Stomach (tissue), 9 donors: Measurements from ENCODE around the gene CAPN2. TPM values are rescaled to one million over a fixed set of nuclear protein-coding genes. Genes with fewer than 3 reads are reported as not detected.

Experiments used
- DNase-seq, 2 donors: peaks; one replicate each; pipeline versions ENCODE4 v3.0.0 to v3.0.0-alpha.2; 2013 to 2019
- H3K27ac ChIP-seq, 5 donors: fragments of 200-600 bp in 4 of 5; sonication (generic) in 4 of 5; one replicate each; pipeline ENCODE4 v1.5.1; 2013 to 2019; ENCODE audit warnings: mild to moderate bottlenecking in 1 of 5, moderate library complexity in 1 of 5
- H3K27me3 ChIP-seq, 3 donors: fragments of 200-600 bp; sonication (generic); one replicate each; pipeline ENCODE4 v1.5.1; 2017 to 2019; ENCODE audit warnings: mixed run types in 1 of 3
- H3K36me3 ChIP-seq, 4 donors: fragments of 200-600 bp; sonication (generic); 1 replicate in 3 of 4; 2 replicates in 1 of 4; pipeline ENCODE4 v1.5.1; 2016 to 2019
- H3K4me1 ChIP-seq, 4 donors: fragments of 200-600 bp; sonication (generic); one replicate each; pipeline ENCODE4 v1.5.1; 2016 to 2019
- H3K4me3 ChIP-seq, 4 donors: fragments of 200-600 bp; sonication (generic) in 3 of 4; one replicate each; pipeline ENCODE4 v1.5.1; 2016 to 2019; ENCODE audit warnings: mild to moderate bottlenecking in 1 of 4
- H3K9me3 ChIP-seq, 4 donors: fragments of 200-600 bp; sonication (generic); one replicate each; pipeline ENCODE4 v1.5.1; 2016 to 2019
- EP300 ChIP-seq: sonication (generic); formaldehyde crosslinking; IDR thresholded peaks from one replicate; pipeline ENCODE4 v1.6.1; 2017; ENCODE audit warnings: antibody characterized with exemption
- POLR2A ChIP-seq, 4 donors: fragments of 450-650 bp; IDR thresholded peaks; one replicate each; pipeline ENCODE4 v1.6.1; 2016; ENCODE audit warnings: antibody characterized with exemption in 4 of 4, control low read depth in 2 of 4, mild to moderate bottlenecking in 1 of 4, moderate library complexity in 1 of 4
- POLR2AphosphoS5 ChIP-seq, 3 donors: sonication (generic); formaldehyde crosslinking; IDR thresholded peaks; one replicate each; pipeline ENCODE4 v1.6.1; 2016; ENCODE audit warnings: antibody characterized with exemption in 3 of 3
- WGBS, 5 donors: extraction: QIAGEN DNeasy Blood & Tissue Kit in 3 of 5; methylation state at CpG; one replicate each; pipeline versions ENCODE4 v1.1.5 to v1.1.7; 2013 to 2018; 5-methylcytosine and 5-hydroxymethylcytosine counted together
- intact Hi-C: fragments of 100-400 bp; cut with DNase I; formaldehyde crosslinking; loops from one replicate; pipeline ENCODE4 v1.15.1; 2023; ENCODE audit warnings: low total_unique reads
- polyA plus RNA-seq, 3 donors: library from polyadenylated mRNA; stranded (reverse); fragments of 200-250 nt; gene quantifications; one replicate each; pipeline ENCODE4 v1.2.3, GENCODE V29; 2013
- total RNA-seq, 5 donors: library from RNA; depleted of rRNA; stranded (reverse); fragments of >200 nt; gene quantifications; one replicate each; pipeline versions ENCODE4 v1.1.0 to v1.2.3, GENCODE V29; 2014 to 2016
- TF ChIP-seq, protein P1 (sequence below), 7 experiments: fragments of 450-650 bp in 4 of 7; fragments of 200-600 bp in 3 of 7; sonication (generic) in 3 of 7; IDR thresholded peaks; one replicate each; pipeline ENCODE4 v1.5.1; 2016 to 2019; ENCODE audit warnings: antibody characterized with exemption in 7 of 7, control low read depth in 2 of 7, mild to moderate bottlenecking in 1 of 7
- donor health status: healthy with polysubstance abuse.
- donor health status: Bipolar disorder and iron deficiency.
- donor health status: healthy.

CAPN2 gene
- total and polyA plus RNA-seq, 8 donors: 128 to 739 (median 230) TPM

DNA sequence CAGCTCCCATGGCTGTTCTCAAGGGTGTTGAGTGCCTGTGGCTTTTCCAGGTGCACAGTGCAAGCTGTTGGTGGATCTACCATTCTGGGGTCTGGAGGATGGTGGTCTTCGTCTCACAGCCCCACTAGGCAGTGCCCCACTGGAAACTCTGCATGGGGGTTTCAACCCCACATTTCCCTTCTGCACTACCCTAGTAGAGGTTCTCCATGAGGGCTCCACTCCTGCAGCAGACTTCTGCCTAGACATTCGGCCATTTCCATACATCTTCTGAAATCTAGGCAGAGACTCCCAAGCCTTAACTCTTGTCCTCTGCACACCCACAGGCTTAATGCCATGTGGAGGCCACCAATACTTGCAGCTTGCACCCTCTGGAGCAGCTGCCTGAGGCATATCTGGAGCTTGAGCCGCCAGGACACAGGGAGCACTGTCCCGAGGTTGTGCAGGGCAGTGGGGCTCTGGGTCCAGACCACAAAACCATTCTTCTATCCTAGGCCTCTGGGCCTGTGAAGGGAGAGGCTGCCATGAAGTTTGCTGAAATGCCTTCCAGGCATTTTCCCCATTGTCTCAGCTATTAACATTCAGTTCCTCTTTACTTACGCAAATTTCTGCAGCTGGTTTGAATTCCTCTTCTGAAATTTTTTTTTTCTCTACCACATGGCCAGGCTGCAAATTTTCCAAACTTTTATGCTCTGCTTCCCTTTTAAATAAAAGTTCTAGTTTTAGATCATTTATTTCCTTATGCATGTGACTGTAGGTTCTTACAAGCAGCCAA, 38.0 kb upstream of the CAPN2 start:
- no peak overlapping the region for H3K27ac ChIP-seq
- intact Hi-C loops: no loop called here
- TF ChIP-seq EP300: no peak
- TF ChIP-seq, protein P1, sequence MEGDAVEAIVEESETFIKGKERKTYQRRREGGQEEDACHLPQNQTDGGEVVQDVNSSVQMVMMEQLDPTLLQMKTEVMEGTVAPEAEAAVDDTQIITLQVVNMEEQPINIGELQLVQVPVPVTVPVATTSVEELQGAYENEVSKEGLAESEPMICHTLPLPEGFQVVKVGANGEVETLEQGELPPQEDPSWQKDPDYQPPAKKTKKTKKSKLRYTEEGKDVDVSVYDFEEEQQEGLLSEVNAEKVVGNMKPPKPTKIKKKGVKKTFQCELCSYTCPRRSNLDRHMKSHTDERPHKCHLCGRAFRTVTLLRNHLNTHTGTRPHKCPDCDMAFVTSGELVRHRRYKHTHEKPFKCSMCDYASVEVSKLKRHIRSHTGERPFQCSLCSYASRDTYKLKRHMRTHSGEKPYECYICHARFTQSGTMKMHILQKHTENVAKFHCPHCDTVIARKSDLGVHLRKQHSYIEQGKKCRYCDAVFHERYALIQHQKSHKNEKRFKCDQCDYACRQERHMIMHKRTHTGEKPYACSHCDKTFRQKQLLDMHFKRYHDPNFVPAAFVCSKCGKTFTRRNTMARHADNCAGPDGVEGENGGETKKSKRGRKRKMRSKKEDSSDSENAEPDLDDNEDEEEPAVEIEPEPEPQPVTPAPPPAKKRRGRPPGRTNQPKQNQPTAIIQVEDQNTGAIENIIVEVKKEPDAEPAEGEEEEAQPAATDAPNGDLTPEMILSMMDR (IDR thresholded peaks at IDR 0.05): no peak
- no peak for TF ChIP-seq POLR2AphosphoS5 (IDR thresholded peaks at IDR 0.05)
- no peak for TF ChIP-seq POLR2A (IDR thresholded peaks at IDR 0.05)
- no peaks in the 10 kb centered on the region for H3K36me3 ChIP-seq
- H3K27me3 ChIP-seq: no peaks in the 10 kb centered on the region
- H3K9me3 ChIP-seq: peaks cover 0 to 17% (median 6%) of the 10 kb centered on the region in 4 donors
- H3K4me1 ChIP-seq: peaks cover 0 to 2% (median 0%) of the 10 kb centered on the region in 4 donors
- H3K4me3 ChIP-seq: no peak overlapping the region
- DNase-seq: no peak
- WGBS, 5 donors: 68 to 74% (median 71%) methylated on average over 5 of the region's 5 CpGs

DNA sequence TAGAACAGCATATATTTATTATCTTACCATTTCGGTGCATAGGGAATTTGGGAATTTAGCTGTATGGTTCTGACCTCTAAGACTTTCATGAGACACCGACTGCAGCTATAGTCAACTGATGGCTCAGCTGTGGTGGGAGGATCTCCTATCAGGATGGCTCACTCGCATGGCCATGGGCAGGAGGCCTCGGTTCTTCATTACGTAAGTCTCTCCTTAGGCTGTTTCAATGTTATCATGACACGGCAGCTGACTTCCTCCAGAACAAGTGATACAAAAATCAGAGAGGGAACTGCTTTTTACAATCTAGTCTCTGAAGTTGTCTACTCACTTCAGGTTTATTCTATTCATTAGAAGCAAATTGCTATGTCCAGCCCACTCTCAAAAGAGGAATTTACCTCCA, 33.5 kb upstream of the CAPN2 start:
- WGBS, 5 donors: 79 to 90% (median 87%) methylated on average over 6 of the region's 6 CpGs
- intact Hi-C loops: no loop called here
- no peaks in the 10 kb centered on the region for H3K36me3 ChIP-seq
- no peak overlapping the region for H3K4me3 ChIP-seq
- H3K27ac ChIP-seq: no peak overlapping the region
- H3K4me1 ChIP-seq: no peaks in the 10 kb centered on the region
- no peak for TF ChIP-seq EP300
- TF ChIP-seq POLR2A (IDR thresholded peaks at IDR 0.05): no peak
- TF ChIP-seq POLR2AphosphoS5 (IDR thresholded peaks at IDR 0.05): no peak
- DNase-seq: no peak
- peaks cover 0 to 11% (median 4%) of the 10 kb centered on the region in 4 donors for H3K9me3 ChIP-seq
- H3K27me3 ChIP-seq: no peaks in the 10 kb centered on the region

GRCh38 chr1:223680188-223680587, 32.2 kb upstream of the CAPN2 start:
- H3K9me3 ChIP-seq: peaks cover 0 to 3% (median 0%) of the 10 kb centered on the region in 4 donors
- DNase-seq: no peak
- no peak overlapping the region for H3K27ac ChIP-seq
- 93 to 100% (median 94%) methylated on average over 2 of the region's 2 CpGs for WGBS, 5 donors
- TF ChIP-seq, protein P1 (IDR thresholded peaks at IDR 0.05): no peak
- no peak for TF ChIP-seq POLR2A (IDR thresholded peaks at IDR 0.05)
- TF ChIP-seq POLR2AphosphoS5 (IDR thresholded peaks at IDR 0.05): no peak
- no peak for TF ChIP-seq EP300
- no peak overlapping the region for H3K4me3 ChIP-seq
- intact Hi-C loops: loop anchor here (10.0 kb wide), 1 partner anchor 545 kb away; no protein-coding TSS in a partner anchor
- peaks cover 0 to 4% (median 2%) of the 10 kb centered on the region in 4 donors for H3K4me1 ChIP-seq
- no peaks in the 10 kb centered on the region for H3K27me3 ChIP-seq
- H3K36me3 ChIP-seq: no peaks in the 10 kb centered on the region

DNA sequence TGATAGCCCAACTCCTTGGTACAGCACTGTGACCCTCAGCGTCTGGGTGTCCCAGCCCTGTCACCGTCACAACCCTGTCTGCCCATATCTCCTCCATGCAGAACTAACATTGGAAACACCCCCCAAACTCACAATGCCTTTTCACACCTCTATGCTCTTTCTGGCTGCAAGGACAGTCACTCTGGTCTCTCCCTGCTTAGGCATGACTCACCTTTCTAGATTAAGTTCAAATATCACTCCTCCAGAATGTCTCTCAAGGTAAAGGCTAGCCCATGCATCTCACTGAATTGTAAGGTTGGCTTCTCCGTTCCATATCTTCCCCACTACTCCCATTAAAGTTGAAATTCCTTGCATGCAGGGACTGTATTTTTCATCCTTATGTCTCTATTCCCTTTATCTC, 29.8 kb upstream of the CAPN2 start:
- no peak overlapping the region for H3K4me3 ChIP-seq
- 85 to 91% (median 89%) methylated on average over 3 of the region's 3 CpGs for WGBS, 5 donors
- DNase-seq: no peak
- H3K4me1 ChIP-seq: peaks cover 0 to 4% (median 2%) of the 10 kb centered on the region in 4 donors
- TF ChIP-seq EP300: no peak
- TF ChIP-seq, protein P1 (IDR thresholded peaks at IDR 0.05): no peak
- intact Hi-C loops: loop anchor here (10.0 kb wide), 1 partner anchor 548 kb away; no protein-coding TSS in a partner anchor
- H3K9me3 ChIP-seq: no peaks in the 10 kb centered on the region
- no peak overlapping the region for H3K27ac ChIP-seq
- H3K36me3 ChIP-seq: no peaks in the 10 kb centered on the region
- no peaks in the 10 kb centered on the region for H3K27me3 ChIP-seq
